Measurements from ENCODE around the gene ACTN4.
A peak's percentile ranks its signal among the peaks of the same experiment; 100 is the strongest.
"Not testable (repeated sequence)": the region's sequence is repeated elsewhere in the genome, so short reads cannot be mapped to it uniquely, and the experiment has no call there.

The ACTN4 gene

GRCh38 chr19:38647368-38647965 is at the start of gene ACTN4:
Gene ACTN4 (plus strand): TSS chr19:38647649. CDS start chr19:38647746, 97 bp downstream.
- DNase-seq (ENCODE audit: low read depth in 2 of 2) = peak; percentile 100

DNA sequence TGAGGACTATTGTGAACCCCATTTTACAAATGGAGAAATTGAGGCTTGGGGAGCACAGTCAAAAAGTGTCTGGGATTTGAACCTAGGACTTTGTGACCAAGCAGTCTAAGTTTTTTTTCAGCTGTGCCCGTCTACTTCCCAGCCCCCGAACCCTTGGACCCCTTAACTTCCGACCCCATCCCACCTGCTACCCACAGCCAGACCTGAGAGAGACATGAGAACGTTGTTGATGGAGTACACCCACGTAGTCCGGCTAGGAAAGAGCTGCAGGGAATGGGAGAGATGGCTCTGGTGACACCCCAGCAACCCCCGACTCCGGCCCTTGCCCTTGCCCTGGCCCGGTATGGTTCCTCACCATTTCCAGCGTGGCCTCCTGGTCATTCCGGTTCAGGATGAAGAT is 47.7 kb upstream of the ACTN4 start:
- no peak for DNase-seq (ENCODE audit: low read depth in 2 of 2)

- DNase-seq (ENCODE audit: low read depth in 2 of 2) = not testable (repeated sequence)
Observed at GRCh38 chr19:38602856-38603255, 44.6 kb upstream of the ACTN4 start.

DNA sequence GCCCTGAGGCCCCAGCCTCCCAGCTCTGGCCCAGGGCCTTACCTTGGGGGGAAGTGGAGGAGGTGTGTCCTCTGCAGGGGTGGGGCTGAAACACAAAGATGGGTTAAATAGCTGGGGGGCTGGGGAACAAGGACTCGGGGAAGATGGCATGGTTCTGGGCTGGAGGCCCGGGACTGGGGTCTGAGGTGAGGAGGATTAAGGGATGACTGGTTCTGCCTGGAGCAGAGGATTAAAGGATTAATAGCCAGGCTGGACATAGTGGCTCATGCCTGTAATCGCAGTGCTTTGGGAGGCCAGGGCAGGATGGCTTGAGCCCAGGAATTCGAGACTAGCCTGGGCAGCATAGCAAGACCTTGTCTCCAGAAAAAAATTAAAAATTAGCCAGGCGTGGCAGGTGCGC is 41.3 kb upstream of the ACTN4 start:
- no peak for DNase-seq (ENCODE audit: low read depth in 2 of 2)

DNA sequence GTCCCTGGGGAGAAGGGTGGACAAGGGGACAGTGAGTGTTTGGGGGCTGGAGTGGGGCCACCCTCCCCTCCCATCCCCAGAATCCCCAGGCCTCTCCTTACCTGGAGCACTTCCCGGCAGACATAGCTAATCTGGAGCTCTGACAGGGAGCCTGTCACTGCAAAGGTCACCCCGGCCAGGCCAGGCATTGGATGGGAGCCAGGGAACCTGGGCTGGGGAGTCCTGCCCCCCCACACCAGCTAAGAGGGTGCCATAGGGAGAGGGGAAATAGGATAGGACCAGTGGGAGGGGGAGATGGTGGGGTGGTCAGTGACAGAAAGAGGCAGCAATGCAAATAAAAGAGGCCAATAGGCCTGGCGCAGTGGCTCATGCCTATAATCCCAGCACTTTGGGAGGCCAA is 33.2 kb upstream of the ACTN4 start:
- DNase-seq (ENCODE audit: low read depth in 2 of 2) = no peak

DNA sequence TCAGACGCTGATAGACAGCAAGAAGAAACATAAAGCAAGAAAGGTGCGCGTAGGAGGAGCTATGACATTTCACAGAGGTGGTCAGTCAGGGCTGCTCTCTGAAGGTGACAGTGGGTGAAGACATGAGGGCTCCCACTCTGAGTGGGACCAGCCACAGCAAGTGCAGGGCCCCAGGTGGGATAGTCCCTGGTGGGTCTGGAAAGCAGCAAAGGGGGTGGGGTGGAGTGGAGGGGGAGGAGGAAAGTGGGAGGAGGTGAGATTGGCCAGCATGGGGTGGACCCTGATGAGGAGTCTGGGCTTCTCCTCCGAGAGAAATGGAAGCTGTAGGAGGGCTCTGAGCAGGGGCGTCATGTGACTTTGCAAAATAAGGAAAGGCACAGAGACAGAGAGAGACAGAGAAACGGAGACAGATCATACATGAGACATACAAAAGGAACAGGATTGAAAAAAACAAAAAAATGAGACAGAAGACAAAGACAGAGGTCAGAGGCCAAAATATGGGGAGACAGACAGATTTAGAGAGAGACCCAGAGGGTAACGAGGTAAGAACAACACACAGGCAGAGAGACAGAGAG is 32.4 kb upstream of the ACTN4 start:
- no peak for DNase-seq (ENCODE audit: low read depth in 2 of 2)

- DNase-seq (ENCODE audit: low read depth in 2 of 2) = no peak
Observed at GRCh38 chr19:38616265-38616664, 31.2 kb upstream of the ACTN4 start.

- no peak for DNase-seq (ENCODE audit: low read depth in 2 of 2)
Observed at GRCh38 chr19:38617283-38617763, 30.1 kb upstream of the ACTN4 start.

DNA sequence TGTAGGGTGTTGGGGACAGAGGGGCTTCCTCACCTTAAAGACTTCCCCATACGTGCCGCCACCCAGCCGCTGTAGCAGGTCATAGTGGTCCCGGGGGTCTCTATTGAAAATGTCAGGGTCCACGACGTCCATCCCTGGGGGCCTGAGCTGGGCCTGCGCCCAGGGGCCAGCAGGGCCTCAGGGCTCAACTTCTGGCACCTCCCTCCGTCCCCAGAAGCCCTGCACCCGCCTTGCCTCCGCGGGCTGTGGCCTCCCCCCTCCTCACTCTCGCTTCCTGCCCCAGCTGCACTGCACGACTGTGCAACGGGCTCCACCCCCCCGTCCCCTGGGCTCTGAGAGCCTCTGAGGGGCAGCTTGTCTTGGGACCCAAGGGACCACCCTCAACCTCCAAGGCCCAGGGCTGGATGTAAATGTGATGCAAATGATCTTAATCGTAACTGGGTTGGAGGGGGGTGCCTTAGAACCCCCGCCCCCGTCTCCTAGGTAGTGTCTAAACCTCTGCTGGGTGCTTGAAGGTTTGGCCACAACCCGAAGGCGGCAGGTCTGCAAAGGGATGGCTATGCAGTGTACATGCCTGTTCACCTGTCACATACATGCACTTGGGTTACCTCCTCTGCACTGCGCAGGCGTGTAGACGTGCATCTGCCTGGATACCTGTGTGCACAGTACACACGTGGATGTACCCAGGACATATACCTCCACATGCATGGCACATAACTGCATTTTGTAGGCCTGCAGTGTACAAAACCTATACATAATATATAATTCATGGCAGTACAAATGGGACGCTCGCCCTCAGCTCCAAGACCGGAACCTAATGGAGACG is 29.5 kb upstream of the ACTN4 start, which contains the start of gene MAP4K1:
MAP4K1 (minus strand) TSS at position 190 of the 826 bp plus-strand sequence; CDS start at position 132, 58 bp downstream.
- DNase-seq (ENCODE audit: low read depth in 2 of 2) = peak; percentile 56 to 69

DNA sequence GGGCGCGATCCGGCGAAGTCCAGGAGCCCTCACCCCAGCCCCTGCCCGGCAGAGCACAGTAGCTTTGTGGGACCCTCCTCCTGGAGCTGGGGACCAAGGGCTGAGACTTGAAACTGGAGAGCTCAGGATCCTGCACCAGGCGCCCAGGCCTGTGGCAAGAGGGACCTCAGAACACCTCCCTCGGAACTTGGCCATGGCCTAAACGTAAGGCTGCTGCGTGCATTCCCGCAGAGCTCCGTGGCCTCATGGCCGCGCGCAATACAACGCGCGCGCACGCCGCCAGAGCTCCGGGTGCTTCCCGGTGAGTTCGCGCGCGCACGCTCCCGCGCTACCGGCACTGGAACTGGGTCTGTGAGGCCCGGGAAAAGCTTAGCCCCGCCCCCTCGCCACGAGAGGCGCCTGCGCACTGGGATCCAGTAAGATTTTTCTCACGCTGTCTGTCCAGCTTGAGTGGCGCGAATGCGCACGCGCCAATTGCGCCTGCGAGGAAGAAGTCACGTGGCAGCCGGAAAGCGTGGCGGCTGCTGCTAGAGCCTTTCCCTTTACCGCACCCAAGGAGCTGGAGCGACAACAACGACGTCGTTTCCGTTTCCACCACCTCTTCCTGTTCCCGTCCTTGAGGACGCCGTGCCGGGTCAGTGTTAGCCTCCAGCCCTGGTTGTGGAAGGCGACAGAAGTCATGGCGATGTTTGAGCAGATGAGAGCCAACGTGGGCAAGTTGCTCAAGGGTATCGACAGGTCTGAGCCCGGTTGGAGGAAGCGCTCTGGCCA is 28.7 kb upstream of the ACTN4 start, which contains the start of gene EIF3K:
EIF3K (plus strand) TSS at position 599 of the 771 bp plus-strand sequence; CDS start at position 680, 81 bp downstream.
- DNase-seq (ENCODE audit: low read depth in 2 of 2) = peak; percentile 98 to 99

DNA sequence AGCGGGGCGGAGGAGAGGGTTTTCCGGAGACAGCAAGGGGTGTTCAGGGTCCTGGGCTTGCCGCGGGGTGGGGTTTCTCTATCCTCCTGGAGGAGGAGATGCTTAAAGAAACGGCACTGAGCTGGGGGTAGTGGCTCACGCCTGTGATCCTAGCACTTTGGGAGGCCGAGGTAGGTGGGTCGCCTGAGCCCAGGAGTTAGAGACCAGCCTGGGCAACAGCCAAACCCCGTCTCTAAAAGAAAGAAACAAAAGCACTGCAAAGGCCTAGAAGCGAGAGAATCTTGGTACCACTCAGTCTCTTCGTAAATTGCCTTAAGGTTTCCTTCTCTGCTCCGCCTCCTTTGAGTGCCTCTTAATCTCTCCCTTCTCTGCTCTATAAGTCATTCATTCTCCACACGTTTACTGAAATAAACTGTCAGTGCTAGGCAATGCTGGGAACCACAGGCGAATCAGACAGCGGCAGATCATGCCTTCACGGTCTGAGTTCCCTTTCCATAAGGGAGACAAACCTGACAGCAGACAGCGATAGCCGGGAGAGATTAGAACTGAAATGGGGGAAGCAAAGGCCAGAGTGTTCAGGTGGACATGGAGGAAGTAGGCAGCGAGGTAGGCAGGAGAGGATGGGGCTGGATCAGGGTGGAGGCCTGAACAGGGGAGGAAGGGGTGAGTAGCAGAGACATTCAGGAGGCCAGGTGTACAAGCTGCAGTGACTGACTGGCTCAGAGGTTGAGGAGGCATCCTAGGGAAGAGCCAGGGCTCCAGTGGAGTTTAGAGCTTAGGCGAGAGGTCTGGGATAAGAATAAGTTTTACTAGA is 27.9 kb upstream of the ACTN4 start:
- DNase-seq (ENCODE audit: low read depth in 2 of 2) = no peak

GRCh38 chr19:38624822-38625221 is 22.6 kb upstream of the ACTN4 start:
- DNase-seq (ENCODE audit: low read depth in 2 of 2) = no peak

DNA sequence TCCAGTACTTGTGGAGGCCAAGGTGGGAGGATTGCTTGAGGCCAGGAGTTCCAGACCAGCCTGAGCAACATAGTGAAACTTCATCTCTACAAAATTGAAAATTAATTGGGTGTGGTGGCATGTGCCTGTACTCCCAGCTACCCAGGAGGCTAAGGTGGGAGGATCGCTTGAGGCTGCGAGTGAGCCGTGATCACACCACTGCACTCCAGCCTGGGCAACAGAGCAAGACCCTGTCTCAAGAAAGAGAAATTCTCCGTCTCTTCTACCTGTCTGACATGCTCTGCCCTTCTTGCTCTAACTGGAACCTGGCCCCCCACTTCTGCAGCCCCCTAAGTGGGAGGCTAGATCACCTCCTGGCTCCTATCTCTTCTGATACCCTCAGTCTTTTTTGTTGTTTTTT is 21.0 kb upstream of the ACTN4 start:
- no peak for DNase-seq (ENCODE audit: low read depth in 2 of 2)

DNA sequence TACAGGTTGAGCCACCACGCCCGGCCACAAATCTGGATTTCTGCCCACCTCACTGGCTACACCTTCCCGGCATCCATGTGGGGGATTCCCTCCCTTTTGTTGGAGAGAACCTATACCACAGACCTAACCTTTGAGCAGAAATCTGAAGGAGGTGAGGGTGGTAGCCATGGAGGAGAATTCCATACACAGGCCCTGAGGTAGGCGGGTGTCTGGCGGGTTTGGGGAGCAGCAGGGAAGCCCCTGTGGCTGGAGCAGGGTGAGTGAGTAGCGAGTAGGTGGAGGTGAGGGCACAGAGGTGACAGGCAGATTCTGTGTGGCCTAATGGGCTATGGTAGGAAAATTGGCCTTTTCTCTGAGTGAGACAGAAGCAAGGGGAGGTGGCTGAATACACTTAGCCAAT is 17.9 kb upstream of the ACTN4 start:
- no peak for DNase-seq (ENCODE audit: low read depth in 2 of 2)

DNA sequence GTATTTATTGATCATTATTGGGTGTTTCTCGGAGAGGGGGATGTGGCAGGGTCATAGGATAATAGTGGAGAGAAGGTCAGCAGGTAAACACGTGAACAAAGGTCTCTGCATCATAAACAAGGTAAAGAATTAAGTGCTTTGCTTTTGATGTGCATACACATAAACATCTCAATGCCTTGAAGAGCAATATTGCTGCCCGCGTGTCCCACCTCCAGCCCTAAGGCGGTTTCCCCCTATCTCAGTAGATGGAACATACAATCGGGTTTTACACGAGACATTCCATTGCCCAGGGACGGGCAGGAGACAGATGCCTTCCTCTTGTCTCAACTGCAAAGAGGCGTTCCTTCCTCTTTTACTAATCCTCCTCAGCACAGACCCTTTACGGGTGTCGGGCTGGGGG is 16.1 kb upstream of the ACTN4 start:
- DNase-seq (ENCODE audit: low read depth in 2 of 2) = not testable (repeated sequence)

GRCh38 chr19:38631811-38632475 is 15.5 kb upstream of the ACTN4 start:
- DNase-seq (ENCODE audit: low read depth in 2 of 2) = not testable (repeated sequence)

GRCh38 chr19:38632476-38633213 is 14.8 kb upstream of the ACTN4 start:
- no peak for DNase-seq (ENCODE audit: low read depth in 2 of 2)

GRCh38 chr19:38634757-38635482 is 12.5 kb upstream of the ACTN4 start:
- peak; percentile 59 to 64 for DNase-seq (ENCODE audit: low read depth in 2 of 2)

All from activated CD4-positive, alpha-beta T cell treated with anti-CD3 and anti-CD28 coated beads for 24 hours (primary cell).